PC-9 (cell line): Measurements from ENCODE around the gene DUS1L. TPM values are rescaled to one million over a fixed set of nuclear protein-coding genes. Genes with fewer than 3 reads are reported as not detected.

Experiments used
- BruUV-seq: library from RNA; stranded (reverse); fragments of 400-500 nt; replicated peaks from 2 replicates; lab custom pipeline; 2021; lab: Mats Ljungman, UMichigan
- CTCF ChIA-PET: fragments of 300-600 bp; sonication (Branson Sonifier 250); formaldehyde crosslinking; loops from one replicate; lab custom pipeline; 2022; ENCODE audit warnings: antibody characterized with exemption; lab: Charles Lee
- POLR2A ChIA-PET: fragments of 300-600 bp; sonication (Branson Sonifier 250); formaldehyde crosslinking; loops from one replicate; lab custom pipeline; 2022; ENCODE audit warnings: antibody characterized with exemption; ENCODE audit not compliant: unreplicated experiment; lab: Charles Lee
- DNase-seq, 2 experiments: peaks; one replicate each; pipeline versions ENCODE4 v3.0.0 to v3.0.0-alpha.2; 2015 to 2022; ENCODE audit warnings: mixed read lengths in 1 of 2
- H2AFZ ChIP-seq: fragments of 200-600 bp; sonication (generic); 2 replicates; pipeline ENCODE4 v1.8.1; 2017; ENCODE audit warnings: antibody characterized with exemption
- H3F3A ChIP-seq: fragments of 200-600 bp; sonication (generic); 2 replicates; pipeline ENCODE4 v1.8.1; 2017; ENCODE audit warnings: antibody characterized with exemption, mild to moderate bottlenecking, low read depth; ENCODE audit not compliant: insufficient read depth
- H3K27ac ChIP-seq: fragments of 200-600 bp; sonication (generic); 2 replicates; pipeline ENCODE4 v1.6.1; 2016; ENCODE audit warnings: mixed run types
- H3K27me3 ChIP-seq: fragments of 200-600 bp; sonication (generic); 2 replicates; pipeline ENCODE4 v1.6.1; 2016; ENCODE audit warnings: low read depth, mixed run types; ENCODE audit not compliant: insufficient read depth
- H3K36me3 ChIP-seq: fragments of 200-600 bp; sonication (generic); 2 replicates; pipeline ENCODE4 v1.6.1; 2016; ENCODE audit warnings: low read depth, mixed run types
- H3K4me1 ChIP-seq: fragments of 200-600 bp; sonication (generic); replicated peaks from 2 replicates; pipeline ENCODE4 v1.6.1; 2016; ENCODE audit warnings: mixed run types; ENCODE audit not compliant: insufficient read depth
- H3K4me2 ChIP-seq: fragments of 200-600 bp; sonication (generic); 2 replicates; pipeline ENCODE4 v1.6.1; 2017; ENCODE audit warnings: mixed run types
- H3K4me3 ChIP-seq: fragments of 200-600 bp; sonication (generic); 2 replicates; pipeline ENCODE4 v1.6.1; 2016; ENCODE audit warnings: mixed run types
- H3K79me2 ChIP-seq: fragments of 200-600 bp; sonication (generic); 2 replicates; pipeline ENCODE4 v1.6.1; 2017; ENCODE audit warnings: low read depth, mixed run types
- H3K9me2 ChIP-seq: fragments of 200-600 bp; sonication (generic); 2 replicates; pipeline ENCODE4 v1.8.1; 2017; ENCODE audit warnings: mild to moderate bottlenecking; ENCODE audit not compliant: insufficient read depth
- H3K9me3 ChIP-seq: fragments of 200-600 bp; sonication (generic); 2 replicates; pipeline ENCODE4 v1.8.1; 2016; ENCODE audit warnings: low read depth; ENCODE audit not compliant: insufficient read depth
- H4K20me1 ChIP-seq: fragments of 200-600 bp; sonication (generic); 2 replicates; pipeline ENCODE4 v1.8.1; 2017; ENCODE audit not compliant: insufficient read depth
- EZH2 ChIP-seq: fragments of 200-600 bp; sonication (generic); IDR thresholded peaks from 2 replicates; pipeline ENCODE4 v1.8.0; 2017; ENCODE audit warnings: antibody characterized with exemption, low read depth
- intact Hi-C: fragments of 100-400 bp; cut with micrococcal nuclease; formaldehyde crosslinking; loops from one replicate; pipeline ENCODE4 v1.10.0; 2022; ENCODE audit not compliant: unreplicated experiment
- total RNA-seq: library from RNA; stranded (reverse); gene quantifications from 2 replicates; pipeline ENCODE4 v1.2.3, GENCODE V29; 2021
- TF ChIP-seq, protein P1 (sequence below): fragments of 200-600 bp; sonication (generic); conservative IDR thresholded peaks from 2 replicates; pipeline ENCODE4 v1.6.1; 2017; ENCODE audit warnings: mixed run types, antibody characterized with exemption, mild to moderate bottlenecking, moderate library complexity

DUS1L gene
- total RNA-seq, 1 experiment from 2014 or later = 138 TPM

DNA sequence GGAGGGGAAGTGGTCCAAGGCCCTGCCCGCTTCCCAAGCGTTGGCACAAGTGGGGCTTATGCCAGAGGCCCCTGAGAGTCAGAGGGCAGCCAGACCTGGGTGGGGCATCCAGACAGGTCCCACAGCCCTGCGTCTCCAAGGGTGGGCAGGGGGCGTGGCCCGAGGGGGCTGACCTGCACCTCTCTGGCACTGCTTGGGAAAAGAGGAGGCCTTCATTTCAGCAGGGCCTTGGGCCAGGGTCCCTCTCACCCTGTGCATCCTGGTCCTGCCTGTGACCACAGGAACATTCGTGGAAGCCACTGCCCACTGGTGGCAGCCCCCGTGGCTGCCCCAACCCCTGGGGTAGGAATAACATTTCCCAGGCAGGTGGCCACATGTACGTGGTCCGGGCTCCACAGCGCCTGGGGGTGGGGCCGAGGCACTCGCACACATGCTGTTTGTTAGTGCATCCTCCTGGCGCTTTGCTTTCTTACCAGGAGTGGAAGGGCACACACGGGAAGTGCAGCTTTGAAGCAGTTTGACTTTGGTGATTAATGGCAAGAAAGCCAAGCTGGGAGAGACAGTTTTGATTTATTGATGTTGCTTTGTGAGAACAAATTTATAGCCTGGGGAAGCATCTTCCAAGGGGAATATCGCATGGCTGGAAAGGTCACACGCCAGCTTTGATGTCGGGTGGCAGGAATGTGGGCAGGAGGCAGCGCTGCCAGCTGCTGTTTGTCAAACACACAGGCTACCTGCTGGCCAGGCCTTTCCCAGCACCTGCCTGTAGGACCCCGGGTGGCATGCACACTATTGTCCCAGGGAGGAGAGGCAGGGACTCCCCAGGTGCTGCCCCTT lies 47.2 kb downstream of the DUS1L start:
- intact Hi-C loops = no loop called here
- ChIA-PET CTCF (interaction anchor here (0.8 kb wide), 1 partner anchor 56 kb away, joined by 4 read pairs; no protein-coding TSS in a partner anchor), POLR2A (no interaction called here)
- Histone ChIP-seq H3K4me3 (no peak overlapping the region), H3K9me3 (no peaks in the 10 kb centered on the region), H3K4me2 (no peak overlapping the region), H2AFZ (no peak overlapping the region), H3K79me2 (peaks cover 11% of the 10 kb centered on the region; the same call in 1 of the 2 replicates), H3F3A (peaks cover 6% of the 10 kb centered on the region; the same call in 1 of the 2 replicates), H3K9me2 (no peaks in the 10 kb centered on the region), H4K20me1 (peaks cover 5% of the 10 kb centered on the region; the same call in 1 of the 2 replicates), H3K27me3 (no peaks in the 10 kb centered on the region), H3K36me3 (no peaks in the 10 kb centered on the region), H3K27ac (no peak overlapping the region), H3K4me1 (no peaks in the 10 kb centered on the region)
- TF ChIP-seq, protein P1, sequence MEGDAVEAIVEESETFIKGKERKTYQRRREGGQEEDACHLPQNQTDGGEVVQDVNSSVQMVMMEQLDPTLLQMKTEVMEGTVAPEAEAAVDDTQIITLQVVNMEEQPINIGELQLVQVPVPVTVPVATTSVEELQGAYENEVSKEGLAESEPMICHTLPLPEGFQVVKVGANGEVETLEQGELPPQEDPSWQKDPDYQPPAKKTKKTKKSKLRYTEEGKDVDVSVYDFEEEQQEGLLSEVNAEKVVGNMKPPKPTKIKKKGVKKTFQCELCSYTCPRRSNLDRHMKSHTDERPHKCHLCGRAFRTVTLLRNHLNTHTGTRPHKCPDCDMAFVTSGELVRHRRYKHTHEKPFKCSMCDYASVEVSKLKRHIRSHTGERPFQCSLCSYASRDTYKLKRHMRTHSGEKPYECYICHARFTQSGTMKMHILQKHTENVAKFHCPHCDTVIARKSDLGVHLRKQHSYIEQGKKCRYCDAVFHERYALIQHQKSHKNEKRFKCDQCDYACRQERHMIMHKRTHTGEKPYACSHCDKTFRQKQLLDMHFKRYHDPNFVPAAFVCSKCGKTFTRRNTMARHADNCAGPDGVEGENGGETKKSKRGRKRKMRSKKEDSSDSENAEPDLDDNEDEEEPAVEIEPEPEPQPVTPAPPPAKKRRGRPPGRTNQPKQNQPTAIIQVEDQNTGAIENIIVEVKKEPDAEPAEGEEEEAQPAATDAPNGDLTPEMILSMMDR = no peak
- no peak for TF ChIP-seq EZH2
- BruUV-seq = no TSS peak
- no peak for DNase-seq

DNA sequence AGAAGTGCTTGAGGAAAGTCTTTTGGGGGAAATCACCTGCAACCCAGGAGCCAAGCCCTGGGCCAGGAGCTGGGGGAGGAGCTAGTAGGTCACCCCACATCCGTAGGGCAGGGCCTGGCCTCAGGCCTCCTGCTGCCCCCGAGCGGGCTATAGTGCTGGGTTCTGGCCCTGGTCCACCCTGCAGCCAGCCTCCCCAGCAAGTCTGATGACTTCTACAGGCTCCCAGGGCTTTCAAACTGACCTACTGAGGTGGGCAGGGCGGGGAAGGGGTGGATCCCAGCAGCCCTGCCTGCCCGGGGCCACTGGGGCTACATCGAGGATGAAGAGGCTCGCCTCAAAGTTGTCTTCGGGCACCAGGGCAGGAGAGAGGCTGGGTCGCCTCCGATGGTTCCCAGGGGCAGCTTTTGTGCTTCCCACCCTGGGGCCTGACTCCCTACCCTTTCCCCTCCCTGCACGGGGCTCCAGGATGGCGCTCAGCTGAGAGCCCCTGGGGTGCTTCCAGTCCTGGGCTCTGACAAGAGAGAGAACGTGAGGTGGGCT lies 47.9 kb downstream of the DUS1L start:
- peaks cover 6% of the 10 kb centered on the region; the same call in 1 of the 2 replicates for H3F3A ChIP-seq
- intact Hi-C loops = no loop called here
- DNase-seq = no peak
- peaks cover 11% of the 10 kb centered on the region; the same call in 1 of the 2 replicates for H3K79me2 ChIP-seq
- no peaks in the 10 kb centered on the region for H3K27me3 ChIP-seq
- no peak overlapping the region for H3K27ac ChIP-seq
- TF ChIP-seq, protein P1 = no peak
- no peak for TF ChIP-seq EZH2
- H3K9me3 ChIP-seq = no peaks in the 10 kb centered on the region
- ChIA-PET CTCF (no interaction called here), POLR2A (no interaction called here)
- no peak overlapping the region for H3K4me3 ChIP-seq
- no peaks in the 10 kb centered on the region for H3K36me3 ChIP-seq
- peaks cover 5% of the 10 kb centered on the region; the same call in 1 of the 2 replicates for H4K20me1 ChIP-seq
- no TSS peak for BruUV-seq
- H3K4me1 ChIP-seq = no peaks in the 10 kb centered on the region
- no peaks in the 10 kb centered on the region for H3K9me2 ChIP-seq
- no peak overlapping the region for H2AFZ ChIP-seq
- no peak overlapping the region for H3K4me2 ChIP-seq

- BruUV-seq = no TSS peak
- H3K27ac ChIP-seq = no peak overlapping the region
- POLR2A ChIA-PET = no interaction called here
These were observed 48.6 kb downstream of the DUS1L start for GRCh38 chr17:82016875-82017459.

More at GRCh38 chr17:82016875-82017459, 48.6 kb downstream of the DUS1L start:
- no peaks in the 10 kb centered on the region for H3K9me2 ChIP-seq
- CTCF ChIA-PET = no interaction called here
- H3K4me1 ChIP-seq = no peaks in the 10 kb centered on the region
- intact Hi-C loops = no loop called here
- H3K4me2 ChIP-seq = no peak overlapping the region
- peaks cover 5% of the 10 kb centered on the region; the same call in 1 of the 2 replicates for H4K20me1 ChIP-seq
- peaks cover 6% of the 10 kb centered on the region; the same call in 1 of the 2 replicates for H3K79me2 ChIP-seq
- H3F3A ChIP-seq = peaks cover 6% of the 10 kb centered on the region; the same call in 1 of the 2 replicates
- TF ChIP-seq EZH2 = no peak
- TF ChIP-seq, protein P1 = no peak
- no peak overlapping the region for H3K4me3 ChIP-seq
- no peaks in the 10 kb centered on the region for H3K36me3 ChIP-seq
- H3K27me3 ChIP-seq = no peaks in the 10 kb centered on the region
- no peak for DNase-seq
- no peak overlapping the region for H2AFZ ChIP-seq
- H3K9me3 ChIP-seq = no peaks in the 10 kb centered on the region
